ENCODE measurements around the gene GHRH.

DNA sequence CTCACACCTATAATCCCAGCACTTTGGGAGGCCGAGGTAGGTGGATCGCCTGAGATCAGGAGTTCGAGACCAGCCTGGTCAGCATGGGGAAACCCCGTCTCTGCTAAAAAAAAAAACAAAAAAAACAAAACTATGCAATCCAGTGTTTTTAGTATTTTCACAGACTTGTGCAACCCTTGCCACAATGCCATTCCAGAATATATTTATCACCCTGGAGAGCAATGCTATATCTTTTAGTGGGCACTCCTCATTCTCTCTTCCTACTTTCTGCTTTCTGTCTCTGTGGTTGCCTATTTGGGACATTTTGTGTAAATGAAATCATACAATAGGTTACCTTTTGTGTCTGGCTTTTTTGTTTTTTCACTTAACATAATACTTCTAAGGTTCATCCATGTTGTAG lies 43.2 kb downstream of the GHRH start:
- TF ChIP-seq CTCF (IDR thresholded peaks at IDR 0.05; ENCODE audit: low read depth, low read length, missing input control), result no peak
- TF ChIP-seq GABPA (IDR thresholded peaks at IDR 0.05 in 1 of 2, conservative IDR thresholded peaks at IDR 0.05 in 1 of 2), result no peak
- no peak for TF ChIP-seq MAX (IDR thresholded peaks at IDR 0.05)
- no peak for TF ChIP-seq RAD21 (IDR thresholded peaks at IDR 0.05)
- no peak for TF ChIP-seq SP1 (IDR thresholded peaks at IDR 0.05)
- TF ChIP-seq YY1 (IDR thresholded peaks at IDR 0.05), result no peak
- no peak for TF ChIP-seq FOXA1 (IDR thresholded peaks at IDR 0.05)
- no peak for TF ChIP-seq HNF4A (conservative IDR thresholded peaks at IDR 0.05)
- TF ChIP-seq EGR1 (IDR thresholded peaks at IDR 0.05; ENCODE audit: low read depth in 2 of 2), result no peak
- TF ChIP-seq TAF1 (conservative IDR thresholded peaks at IDR 0.05), result no peak
- TF ChIP-seq, protein P1, sequence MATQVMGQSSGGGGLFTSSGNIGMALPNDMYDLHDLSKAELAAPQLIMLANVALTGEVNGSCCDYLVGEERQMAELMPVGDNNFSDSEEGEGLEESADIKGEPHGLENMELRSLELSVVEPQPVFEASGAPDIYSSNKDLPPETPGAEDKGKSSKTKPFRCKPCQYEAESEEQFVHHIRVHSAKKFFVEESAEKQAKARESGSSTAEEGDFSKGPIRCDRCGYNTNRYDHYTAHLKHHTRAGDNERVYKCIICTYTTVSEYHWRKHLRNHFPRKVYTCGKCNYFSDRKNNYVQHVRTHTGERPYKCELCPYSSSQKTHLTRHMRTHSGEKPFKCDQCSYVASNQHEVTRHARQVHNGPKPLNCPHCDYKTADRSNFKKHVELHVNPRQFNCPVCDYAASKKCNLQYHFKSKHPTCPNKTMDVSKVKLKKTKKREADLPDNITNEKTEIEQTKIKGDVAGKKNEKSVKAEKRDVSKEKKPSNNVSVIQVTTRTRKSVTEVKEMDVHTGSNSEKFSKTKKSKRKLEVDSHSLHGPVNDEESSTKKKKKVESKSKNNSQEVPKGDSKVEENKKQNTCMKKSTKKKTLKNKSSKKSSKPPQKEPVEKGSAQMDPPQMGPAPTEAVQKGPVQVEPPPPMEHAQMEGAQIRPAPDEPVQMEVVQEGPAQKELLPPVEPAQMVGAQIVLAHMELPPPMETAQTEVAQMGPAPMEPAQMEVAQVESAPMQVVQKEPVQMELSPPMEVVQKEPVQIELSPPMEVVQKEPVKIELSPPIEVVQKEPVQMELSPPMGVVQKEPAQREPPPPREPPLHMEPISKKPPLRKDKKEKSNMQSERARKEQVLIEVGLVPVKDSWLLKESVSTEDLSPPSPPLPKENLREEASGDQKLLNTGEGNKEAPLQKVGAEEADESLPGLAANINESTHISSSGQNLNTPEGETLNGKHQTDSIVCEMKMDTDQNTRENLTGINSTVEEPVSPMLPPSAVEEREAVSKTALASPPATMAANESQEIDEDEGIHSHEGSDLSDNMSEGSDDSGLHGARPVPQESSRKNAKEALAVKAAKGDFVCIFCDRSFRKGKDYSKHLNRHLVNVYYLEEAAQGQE (IDR thresholded peaks at IDR 0.05), result no peak

All from liver (tissue), 3 donors.